DMS153 (cell line): ENCODE measurements around the gene RPL28.
"Not testable (repeated sequence)": the region's sequence is repeated elsewhere in the genome, so short reads cannot be mapped to it uniquely, and the experiment has no call there.

Source experiments
- DNase-seq: peaks from one replicate; lab custom pipeline; 2025; lab: John Stamatoyannopoulos, UW

RPL28 gene

DNA sequence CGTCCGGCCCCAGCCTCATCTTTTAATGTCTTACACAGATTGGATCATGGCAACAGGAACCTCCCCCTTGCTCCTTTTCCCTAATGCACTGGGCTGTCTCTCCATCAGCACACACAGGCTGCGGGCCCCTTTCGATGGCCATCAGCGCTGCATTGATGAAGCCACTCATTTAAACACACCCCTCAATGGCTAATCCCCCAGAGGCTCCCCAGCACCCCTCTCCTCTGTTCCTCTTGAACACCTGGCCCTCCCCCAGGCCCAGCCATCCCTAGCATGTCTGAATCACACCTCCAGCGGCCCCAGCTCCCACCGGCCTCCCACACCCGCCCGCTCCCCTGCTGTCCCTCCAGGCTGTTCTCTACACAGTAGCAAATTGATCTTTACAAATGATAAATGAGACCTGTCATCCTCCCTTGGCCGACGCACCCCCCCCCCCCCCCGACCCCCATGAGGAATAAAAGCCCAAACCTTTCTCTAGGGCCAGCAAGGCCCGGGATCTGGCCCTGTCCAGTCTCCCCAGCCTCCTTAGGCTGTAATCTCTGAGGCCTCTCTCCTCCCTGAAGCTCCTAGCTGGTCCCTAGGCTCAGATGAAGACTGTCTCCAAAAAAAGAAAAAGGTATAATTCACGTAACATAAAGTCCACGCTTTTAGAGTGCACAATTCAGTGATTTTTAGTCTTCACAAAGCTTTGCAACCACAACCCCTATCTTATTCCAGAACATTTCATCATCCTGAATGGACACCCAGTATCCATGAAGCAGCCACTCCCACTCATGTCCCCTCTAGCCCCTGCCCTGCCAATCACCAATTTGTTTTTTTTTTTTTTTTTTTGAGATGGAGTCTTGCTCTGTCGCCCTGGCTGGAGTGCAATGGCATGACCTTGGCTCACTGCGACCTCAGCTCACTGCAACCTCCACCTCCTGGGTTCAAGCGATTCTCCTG is 7.4 kb downstream of the RPL28 start:
- no peak for DNase-seq

GRCh38 chr19:55398200-55398925 is 12.6 kb downstream of the RPL28 start:
- no peak for DNase-seq

DNA sequence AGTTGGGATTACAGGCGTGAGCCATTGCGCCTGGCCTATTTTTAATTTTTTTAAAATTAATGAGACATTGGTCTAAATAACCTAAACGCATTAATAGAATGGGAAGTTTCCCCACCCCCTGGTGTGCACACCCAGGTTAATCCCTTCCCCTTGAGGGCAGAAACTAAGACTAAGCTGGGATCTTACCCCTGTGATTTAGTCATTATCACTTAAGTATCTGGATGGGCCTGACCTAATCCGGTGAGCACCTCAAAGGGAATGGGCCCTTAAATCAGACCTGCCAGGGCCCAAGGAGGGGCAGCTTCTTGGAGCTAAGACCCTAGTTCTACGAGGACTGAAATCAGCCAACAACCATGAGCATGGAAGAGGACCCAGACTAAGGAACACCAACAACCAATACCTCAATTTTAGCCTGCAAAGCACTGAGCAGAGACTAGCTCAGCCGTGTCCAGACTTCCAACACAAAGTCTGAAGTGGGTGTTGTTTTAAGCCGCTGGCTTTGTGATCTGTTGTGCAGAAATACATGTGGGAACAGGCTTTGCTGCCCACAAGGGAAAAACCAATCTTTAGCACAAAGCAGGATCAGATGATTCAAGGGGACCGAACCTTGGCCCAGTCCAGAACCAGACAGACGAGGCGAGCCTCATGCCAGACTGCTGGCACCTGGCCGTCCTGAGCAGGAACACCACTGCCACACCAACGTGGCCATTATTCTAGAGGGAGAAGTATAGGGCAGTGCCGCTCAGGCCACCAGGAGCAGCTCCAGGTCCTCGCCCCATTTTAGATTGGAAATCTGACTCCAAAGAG is 14.8 kb downstream of the RPL28 start:
- DNase-seq, result no peak

- DNase-seq, result not testable (repeated sequence)
Observed at GRCh38 chr19:55401390-55401789, 15.7 kb downstream of the RPL28 start.

- DNase-seq, result no peak
Observed at GRCh38 chr19:55402509-55402908, 16.8 kb downstream of the RPL28 start.

- DNase-seq, result no peak
Observed at GRCh38 chr19:55405638-55406037, 19.9 kb downstream of the RPL28 start.

DNA sequence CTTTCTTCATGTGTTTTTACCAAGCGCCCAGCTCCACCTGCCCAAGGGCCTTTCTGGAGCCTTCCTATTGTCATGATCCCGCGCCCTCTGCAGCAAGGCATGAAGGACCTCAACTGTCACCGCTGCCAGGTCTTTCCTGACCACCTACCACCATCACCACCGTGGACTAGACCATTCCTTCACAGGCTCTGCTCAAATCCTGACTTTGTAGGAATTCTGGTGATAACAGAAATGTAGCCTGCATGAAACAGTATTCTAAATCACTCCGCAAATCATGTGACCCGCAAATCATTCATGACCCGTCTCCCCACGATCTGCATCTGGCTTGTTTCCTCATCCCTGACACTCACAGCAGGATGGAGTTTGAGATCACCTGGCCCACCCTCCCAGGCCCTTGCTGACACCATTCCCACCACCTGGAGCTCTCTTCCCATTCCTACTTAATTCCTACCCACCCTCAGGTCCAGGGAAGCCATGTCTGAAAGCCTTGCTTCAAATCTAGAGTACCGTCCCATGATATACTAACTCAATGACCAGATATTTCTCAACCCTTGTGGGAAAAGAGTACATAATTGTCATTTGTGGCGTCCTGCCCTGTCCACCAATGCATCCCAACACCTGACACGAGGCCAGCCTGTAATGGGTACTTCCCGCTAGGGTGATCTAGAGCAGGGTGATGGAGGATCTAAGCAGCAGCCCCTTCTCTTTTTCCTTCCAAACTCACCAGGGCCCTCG is 20.5 kb downstream of the RPL28 start:
- no peak for DNase-seq

GRCh38 chr19:55406826-55407549 is 21.3 kb downstream of the RPL28 start:
- no peak for DNase-seq

GRCh38 chr19:55407550-55407799 is 21.7 kb downstream of the RPL28 start, which contains the start of gene UBE2S:
Gene UBE2S, minus strand, starts transcription at chr19:55407788. Its CDS starts 199 bp downstream, at chr19:55407589.
- DNase-seq, result not testable (repeated sequence)

GRCh38 chr19:55407800-55408532 is 22.2 kb downstream of the RPL28 start:
- DNase-seq, result peak; percentile 99

GRCh38 chr19:55408533-55408872 is 22.8 kb downstream of the RPL28 start:
- DNase-seq, result no peak

DNA sequence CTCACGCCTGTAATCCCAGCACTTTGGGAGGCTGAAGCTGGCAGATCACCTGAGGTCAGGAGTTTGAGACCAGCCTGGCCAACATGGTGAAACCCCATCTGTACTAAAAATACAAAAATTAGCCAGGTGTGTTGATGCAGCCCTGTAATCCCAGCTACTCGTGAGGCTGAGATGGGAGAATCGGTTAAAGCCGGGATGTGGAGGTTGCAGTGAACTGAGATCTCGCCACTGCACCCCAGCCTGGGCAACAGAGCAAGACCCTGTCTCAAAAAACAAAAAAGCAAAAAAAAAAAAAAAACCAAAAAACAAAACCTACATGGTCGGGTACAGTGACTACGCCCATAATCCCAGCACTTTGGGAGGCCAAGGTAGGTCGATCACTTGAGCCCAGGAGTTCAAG is 23.4 kb downstream of the RPL28 start:
- DNase-seq, result not testable (repeated sequence)

DNA sequence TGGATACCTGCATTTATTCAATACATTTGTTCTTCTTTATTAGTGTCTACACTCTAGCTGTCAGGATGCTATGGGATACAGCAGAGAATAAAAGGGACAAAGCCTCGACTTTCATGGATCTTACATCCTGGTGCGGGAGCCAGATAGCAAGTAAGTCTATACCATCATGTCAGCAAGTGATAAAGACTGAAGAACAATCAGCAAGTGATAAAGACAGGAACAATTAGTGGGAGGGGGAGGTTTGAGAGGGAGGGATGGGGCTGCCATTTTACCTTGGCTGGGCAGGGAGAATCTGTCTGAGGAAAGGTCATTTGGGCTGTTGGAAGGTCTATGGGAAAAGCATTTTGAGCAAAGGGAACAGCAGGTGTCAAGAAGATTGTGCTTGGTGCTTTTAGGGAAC is 24.4 kb downstream of the RPL28 start:
- no peak for DNase-seq

- DNase-seq, result no peak
Observed at GRCh38 chr19:55418185-55418584, 32.5 kb downstream of the RPL28 start.

DNA sequence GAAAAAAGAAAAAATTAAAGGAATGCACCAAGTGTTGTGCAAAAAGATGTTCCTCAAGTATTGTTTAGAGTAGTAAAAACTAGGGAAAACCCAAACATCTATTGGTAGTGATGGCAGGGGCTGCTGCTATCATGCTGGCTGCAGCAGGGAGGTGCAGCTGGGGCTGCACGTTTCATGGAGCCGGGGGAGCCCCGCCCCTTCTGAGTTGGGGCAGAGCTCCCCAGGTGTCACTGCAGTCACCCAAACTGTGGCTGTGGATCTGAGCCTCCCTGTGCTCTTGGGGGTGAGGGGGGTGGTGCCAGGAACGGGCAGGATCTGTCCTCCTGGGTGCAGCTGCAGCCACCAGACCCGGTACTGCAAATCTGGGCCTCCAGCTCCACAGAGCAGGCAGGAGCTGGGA is 33.4 kb downstream of the RPL28 start:
- DNase-seq, result no peak

GRCh38 chr19:55419624-55420236 is 34.0 kb downstream of the RPL28 start:
- DNase-seq, result no peak

GRCh38 chr19:55421281-55421680 is 35.5 kb downstream of the RPL28 start:
- DNase-seq, result not testable (repeated sequence)

GRCh38 chr19:55423225-55424005 is 37.7 kb downstream of the RPL28 start:
- no peak for DNase-seq

DNA sequence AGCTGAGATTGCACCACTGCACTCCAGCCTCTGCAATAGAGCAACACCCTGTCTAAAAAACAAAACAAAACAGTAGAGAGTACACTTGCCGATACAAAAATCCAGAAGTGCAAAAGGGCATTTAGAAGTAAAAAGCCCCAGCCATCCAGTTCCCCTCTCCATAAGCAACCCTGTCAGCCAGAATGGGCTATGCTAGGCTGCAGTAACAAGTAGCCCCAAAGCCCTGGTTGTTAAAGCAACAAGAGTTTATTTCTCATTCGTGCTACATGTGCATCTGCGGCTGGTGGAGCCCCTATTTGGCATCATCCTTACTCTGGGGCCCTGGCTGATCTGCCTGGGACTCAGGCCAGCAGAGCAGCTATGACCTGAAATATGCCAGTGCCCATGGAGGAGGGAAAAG is 38.8 kb downstream of the RPL28 start:
- DNase-seq, result no peak
